Measurements from ENCODE around the gene RPA1.

- no peak for TF ChIP-seq CTCF (conservative IDR thresholded peaks at IDR 0.05 in 1 of 2, IDR thresholded peaks at IDR 0.05 in 1 of 2; ENCODE audit: low read depth in 1 of 2, low read length in 2 of 2)
- no peak for TF ChIP-seq EZH2 (IDR thresholded peaks at IDR 0.05; ENCODE audit: low read length, missing control alignments)
These were observed 27.4 kb upstream of the RPA1 start for GRCh38 chr17:1802429-1802828.
